ENCODE measurements around the gene TIMELESS.
"Not testable (repeated sequence)": the region's sequence is repeated elsewhere in the genome, so short reads cannot be mapped to it uniquely, and the experiment has no call there.

The TIMELESS gene

DNA sequence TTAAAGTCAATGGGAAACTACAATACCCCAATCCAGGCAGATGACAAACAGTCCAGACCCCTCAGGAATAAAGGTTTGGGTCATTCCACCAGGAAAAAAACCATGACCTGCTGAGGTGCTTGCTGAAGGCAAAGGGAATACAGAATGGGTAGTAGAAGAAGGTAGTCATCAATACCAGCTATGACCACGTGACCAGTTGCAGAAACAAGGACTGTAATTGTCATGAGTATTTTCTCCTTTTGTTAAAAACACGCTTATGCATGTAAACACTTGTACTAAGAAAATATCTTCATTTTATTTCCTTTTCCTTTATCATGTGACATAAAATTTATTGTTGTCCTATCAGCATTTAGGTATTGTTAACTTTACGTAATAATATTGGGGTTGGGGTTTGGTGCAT is 45.0 kb downstream of the TIMELESS start:
- not testable (repeated sequence) for DNase-seq

DNA sequence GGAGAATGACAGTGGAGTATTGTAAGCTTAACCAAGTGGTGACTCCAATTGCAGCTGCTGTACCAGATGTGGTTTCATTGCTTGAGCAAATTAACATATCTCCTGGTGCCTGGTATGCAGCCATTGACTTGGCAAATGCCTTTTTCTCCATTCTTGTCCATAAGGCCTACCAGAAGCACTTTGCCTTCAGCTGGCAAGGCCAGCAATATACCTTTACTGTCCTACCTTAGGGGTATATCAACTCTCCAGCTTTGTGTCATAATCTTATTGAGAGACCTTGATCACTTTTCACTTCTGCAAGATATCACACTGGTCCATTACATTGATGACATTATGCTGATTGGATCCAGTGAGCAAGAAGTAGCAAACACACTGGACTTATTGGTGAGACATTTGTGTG is 47.6 kb downstream of the TIMELESS start:
- not testable (repeated sequence) for DNase-seq

DNA sequence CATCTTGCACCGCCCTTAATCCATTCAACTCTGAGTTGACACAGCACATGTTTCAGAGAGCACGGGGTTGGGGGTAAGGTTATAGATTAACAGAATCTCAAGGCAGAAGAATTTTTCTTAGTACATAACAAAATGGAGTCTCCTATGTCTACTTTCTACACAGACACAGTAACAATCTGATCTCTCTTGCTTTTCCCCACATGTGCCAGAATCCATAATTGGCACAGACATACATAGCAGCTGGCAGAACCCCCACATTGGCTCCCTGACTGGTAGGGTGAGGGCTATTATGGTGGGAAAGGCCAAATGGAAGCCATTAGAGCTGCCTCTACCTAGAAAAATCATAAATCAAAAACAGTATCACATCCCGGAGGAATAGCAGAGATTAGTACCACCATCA is 48.1 kb downstream of the TIMELESS start:
- DNase-seq: not testable (repeated sequence)

DNA sequence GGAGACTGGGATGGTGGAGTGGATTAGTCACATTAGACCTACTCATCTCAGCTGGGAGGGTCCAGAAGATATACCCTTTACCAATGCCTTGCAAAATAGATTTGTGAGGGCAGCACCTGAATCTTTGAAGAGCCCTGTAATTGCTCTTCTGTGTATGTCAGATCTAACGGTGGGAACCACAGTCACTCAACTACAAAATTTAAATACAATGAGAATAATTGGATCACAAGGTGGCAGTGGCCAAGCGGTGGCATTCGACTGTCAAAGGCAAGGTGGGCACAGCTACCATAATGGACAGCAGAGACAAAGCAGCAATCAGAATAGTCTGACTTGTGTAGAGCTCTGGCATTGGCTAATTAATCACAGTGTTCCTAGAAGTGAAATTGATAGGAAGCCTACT is 49.8 kb downstream of the TIMELESS start:
- DNase-seq: not testable (repeated sequence)

DNA sequence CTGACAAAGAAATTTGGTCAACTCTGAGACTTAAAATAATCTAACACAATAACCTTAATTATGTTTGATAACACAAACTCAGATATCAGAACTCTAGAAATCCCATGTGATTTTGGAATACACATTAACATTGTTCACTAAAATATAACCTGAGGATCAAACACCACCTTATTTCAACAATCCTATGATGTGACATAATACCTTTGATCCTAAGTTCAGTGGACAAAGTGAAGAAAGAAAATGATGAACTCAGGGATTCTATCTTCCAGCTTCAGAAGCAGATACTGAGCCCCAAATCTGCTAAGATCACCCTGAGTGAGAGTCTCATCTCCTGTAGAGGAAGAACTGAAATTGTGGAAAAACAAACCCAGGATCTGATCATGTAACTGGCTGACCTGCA is 50.9 kb downstream of the TIMELESS start:
- DNase-seq: no peak

DNA sequence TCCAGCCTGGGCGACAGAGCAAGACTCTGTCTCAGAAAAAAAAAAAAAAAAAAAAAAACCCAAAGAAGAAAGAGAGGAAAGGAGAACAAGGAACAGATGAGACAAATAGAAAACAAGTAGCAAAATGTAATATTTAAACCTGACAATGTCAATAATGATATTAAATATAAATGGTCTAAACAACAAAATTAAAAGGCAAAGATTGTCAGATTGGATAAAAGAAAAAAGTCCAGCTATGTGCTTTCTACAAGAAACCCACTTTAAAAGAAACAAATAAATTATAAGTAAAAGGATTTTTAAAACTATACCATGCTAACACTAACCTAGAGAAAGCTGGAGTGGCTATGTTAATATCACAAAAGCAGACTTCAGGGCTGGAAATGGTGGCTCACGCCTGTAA is 56.9 kb downstream of the TIMELESS start:
- no peak for DNase-seq

DNA sequence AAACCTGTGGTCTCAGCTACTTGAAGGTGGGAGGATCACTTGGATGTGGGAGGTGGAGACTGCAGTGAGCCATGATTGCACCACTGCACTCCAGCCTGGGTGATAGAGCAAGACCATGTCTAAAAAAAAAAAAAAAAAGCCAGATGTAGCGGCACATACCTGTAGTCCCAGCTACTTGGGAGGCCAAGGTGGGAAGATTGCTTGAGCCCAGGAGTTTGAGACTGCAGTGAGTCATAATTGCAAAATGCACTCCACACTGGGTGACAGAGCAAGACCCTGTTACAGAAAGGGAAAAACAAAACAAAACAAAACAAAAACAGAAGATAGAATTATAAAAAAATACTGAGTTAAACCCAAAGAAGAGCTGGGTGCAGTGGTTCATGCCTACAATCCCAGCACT is 57.5 kb downstream of the TIMELESS start:
- no peak for DNase-seq

DNA sequence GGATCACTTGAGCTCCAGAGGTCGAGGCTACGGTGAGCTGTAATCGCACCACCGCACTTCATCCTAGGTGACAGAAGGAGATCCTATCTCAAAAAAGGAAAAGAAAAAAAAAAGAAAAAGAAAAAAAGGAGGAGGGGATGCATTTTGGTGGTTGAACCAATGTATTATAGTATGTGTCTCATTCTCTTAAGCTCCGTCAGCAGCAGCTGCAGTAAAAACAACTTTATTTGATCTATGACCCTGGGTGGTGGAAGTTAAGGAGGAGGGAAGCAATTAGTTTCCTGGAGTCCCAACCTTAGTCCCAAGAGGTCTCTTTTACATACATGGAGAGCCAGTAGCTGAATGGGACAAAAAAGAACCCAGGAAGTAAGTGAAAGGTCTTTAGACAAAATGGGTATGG is 59.8 kb downstream of the TIMELESS start:
- no peak for DNase-seq

DNA sequence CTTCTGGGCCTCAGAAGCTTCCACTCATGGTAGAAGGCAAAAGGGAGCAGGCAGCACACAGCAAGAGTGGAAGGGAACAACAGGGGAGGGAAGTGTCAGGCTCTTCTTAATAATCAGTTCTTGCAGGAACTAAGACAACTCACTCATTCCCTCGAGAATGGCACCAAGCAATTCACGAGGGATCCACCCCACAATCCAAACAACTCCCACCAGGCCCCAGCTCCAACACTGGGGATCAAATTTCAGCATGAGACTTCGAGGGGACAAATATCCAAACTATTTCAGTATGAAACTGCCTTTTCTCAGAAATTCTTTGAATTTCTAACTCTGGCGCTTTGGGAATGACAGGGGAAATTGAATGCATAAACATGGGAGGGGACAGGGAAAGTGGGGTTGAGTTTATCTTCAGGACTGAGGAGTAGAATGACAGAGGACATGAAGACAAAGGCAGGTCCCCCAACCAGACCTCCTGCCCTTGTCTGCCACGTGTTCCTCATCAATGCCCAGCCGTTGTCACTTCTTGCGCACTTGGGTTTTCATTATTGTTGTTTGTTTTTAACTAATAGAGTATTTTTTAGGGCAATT is 62.0 kb downstream of the TIMELESS start:
- DNase-seq: no peak

DNA sequence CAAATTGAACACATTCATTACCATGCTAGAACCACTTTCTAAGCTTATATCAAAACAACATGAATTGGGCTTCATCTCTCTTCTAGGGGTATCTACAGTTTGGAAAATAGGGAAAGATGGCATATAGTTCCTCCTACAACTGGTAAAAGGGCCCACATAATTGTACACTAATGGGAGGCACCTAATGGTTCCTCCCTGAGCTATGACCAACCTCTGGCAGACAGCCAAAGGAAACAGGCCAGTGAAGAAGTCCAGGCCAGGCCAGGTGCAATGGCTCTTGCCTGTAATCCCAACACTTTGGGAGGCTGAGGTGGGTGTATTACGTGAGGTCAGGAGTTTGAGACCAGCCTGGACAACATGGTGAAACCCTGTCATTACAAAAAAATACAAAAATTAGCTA is 63.4 kb downstream of the TIMELESS start:
- no peak for DNase-seq

DNA sequence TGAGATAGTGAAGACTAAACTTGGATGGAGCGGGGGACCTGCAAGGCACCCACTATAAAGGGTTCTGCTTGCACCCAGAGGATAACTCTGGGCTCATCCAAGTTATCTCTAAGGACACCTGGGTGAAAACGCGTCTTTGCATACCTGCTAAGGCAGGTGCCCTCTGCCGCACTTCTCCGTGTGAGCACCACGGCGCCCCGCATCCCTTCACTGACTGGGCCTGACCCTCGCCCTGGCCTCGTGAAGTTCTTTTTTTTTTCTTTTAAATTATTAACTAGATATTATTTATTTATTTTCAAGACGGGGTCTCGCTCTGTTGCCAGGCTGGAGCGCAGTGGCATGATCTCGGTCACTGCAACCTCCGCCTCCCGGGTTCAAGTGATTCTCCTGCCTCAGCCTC is 66.6 kb downstream of the TIMELESS start:
- no peak for DNase-seq

DNA sequence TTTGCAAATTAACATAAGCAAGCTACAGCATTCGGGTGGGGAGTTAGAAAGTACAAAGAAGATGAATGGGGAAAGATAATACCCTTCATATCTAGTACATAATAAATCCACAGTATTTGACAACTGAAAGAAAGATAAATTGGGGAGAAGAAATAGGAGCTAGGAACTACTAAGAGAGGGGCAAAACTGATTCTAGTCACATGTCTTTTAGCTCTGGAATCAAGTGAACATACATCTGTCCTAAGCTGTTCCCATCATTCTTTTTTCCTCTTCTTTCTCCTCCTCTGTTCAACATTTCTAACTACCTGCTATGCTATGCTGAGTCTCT is 71.3 kb downstream of the TIMELESS start:
- no peak for DNase-seq

DNA sequence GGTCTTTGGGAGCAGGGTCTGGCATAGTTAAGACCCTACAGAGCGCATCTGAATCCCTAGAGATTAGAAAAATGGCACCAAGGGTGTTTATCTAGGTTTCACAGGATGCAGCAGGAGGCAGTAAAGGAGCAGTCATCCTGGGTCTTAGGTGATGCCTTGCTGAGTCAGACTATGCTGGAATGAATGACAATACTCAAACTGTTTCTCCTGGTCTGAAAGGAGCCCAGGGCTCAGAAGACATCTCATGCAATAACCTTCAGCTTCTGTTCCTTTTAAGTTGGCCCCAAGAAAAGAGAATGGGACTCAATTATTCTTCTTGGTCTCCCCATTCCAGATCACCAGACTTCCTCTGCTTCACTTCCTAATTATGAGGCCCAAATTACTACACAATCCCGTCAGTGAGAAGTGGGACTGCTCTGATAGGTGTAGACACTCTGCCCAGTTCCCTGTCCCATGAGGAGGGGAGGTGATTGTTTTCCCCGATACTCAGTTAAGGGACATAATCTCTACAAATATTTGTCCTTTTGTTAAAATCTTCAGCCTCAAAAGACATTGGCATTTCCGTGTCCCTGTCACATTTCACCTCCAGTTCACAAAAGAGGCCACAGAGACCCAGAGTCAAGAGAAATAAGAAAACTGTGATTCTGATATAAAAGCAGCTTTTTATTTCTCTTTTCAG is 71.8 kb downstream of the TIMELESS start:
- DNase-seq: no peak

DNA sequence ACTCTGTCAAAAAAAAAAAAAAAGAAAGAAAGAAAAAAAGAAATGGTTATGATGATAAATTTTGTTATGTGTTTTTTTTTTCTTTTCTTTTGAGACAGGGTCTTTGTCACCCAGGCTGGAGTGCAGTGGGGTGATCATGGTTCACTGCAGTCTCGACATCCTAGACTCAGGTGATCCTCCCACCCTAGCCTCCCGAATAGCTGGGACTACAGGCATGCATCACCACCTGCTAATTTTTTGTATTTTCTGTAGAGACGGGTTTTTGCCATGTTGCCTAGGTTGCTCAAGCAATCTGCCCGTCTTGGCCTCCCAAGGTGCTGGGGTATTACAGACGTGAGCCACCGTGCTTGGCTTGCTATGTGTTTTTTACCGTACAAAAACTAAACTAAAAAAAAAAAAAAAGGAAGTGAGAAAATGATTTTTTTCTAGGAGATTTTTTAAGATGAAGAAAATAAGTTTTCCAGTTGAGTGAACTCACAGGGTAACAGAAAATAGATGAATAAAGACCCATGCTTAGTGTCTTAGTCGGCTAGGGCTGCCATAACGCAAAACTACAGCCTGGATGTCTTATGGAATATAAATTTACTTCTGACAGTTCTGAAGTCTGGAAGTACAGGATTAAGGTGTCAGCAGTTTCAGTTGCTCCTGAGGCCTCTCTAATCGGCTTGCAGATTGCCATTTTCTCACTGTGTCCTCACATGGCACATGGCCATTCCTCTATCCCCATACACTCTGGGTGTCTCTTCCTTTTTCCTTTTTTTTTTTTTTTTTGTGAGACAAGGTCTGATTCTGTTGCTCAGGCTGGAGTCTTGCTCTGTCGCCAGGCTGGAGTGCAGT is 73.4 kb downstream of the TIMELESS start:
- DNase-seq: no peak

DNA sequence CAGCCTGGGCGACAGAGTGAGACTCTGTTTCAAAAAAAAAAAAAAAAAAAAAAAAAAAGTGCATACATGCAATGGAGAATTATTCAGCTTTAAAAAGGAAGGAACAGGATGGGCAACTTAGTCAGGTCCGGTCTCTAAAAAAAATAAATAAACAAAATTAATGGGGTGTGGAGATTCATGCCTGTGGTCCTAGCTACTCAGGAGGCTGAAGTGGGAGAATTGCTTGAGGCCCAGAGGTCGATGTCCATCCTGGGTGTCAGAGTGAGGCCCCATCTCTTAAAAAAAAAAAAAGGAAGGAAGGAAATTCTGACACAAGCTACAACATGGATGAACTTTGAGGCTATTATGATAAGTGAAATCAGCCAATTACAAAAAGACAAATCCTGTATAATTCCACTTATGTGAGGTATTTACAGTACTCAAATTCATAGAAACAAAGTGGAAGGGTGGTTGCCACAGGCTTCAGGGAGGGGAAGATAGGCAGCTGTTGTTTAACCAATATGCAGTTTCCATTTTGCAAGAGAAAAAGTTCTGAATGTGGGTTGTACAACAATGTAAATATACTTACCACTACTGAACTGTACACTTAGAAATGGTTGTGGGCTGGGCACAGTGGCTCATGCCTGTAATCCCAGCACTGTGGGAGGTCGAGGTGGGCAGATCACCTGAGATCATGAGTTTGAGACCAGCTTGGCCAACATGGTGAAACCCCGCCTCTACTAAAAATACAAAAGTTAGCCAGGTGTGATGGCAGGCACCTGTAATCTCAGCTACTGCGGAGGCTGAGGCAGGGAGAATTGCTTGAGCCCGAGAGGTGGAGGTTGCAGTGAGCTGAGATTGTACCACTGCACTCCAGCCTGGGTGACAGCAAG is 74.3 kb downstream of the TIMELESS start:
- no peak for DNase-seq

DNA sequence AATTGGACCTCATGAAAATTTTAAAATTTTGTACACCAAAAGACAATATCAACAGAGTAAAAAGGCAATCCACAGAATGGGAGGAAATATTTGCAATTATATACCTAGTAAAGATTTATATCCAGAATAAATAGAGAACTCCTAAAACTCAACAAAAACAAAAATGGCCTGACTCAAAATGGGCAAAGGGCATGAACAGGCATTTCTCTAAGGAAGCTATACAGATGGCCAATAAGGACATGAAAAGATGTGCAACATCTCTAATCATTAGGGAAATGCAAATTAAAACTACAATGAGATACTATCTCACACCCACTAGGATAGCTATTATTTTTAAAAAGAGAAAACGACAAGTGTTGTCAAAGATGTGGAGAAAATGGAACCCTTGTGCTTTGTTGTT is 75.7 kb downstream of the TIMELESS start:
- DNase-seq: no peak

DNA sequence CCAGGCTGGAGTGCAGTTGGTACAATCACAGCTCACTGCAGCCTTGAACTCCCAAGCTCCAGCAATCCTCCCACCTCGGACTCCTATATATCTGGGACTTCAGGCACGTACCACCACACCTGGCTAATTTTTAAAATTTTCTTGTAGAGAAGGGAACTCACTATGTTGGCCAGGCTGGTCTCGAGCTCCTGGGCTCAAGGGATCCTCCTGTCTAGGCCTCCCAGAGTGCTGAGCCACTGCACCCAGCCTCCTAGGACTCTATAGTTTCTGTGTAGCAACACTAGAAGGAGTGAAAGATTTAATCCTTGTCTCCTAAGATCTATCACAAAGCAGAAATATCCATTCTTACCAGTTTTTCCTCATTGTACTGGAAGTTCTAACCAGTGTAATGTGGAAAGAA is 82.3 kb downstream of the TIMELESS start:
- no peak for DNase-seq

All from bone marrow (tissue), 2 donors.